GM23338 (cell line): ENCODE measurements around the gene SUCLG1.

Experiments used
- CTCF ChIP-seq, 2 experiments: fragments of 200-600 bp in 1 of 2; sonication (generic) in 1 of 2; conservative IDR thresholded peaks; 2 replicates each; pipeline versions ENCODE4 v1.5.1 to v1.6.1; 2016 to 2017; ENCODE audit warnings: antibody characterized with exemption in 2 of 2, low read depth in 2 of 2, mild to moderate bottlenecking in 2 of 2, moderate library complexity in 1 of 2
- NANOG ChIP-seq: IDR thresholded peaks from 2 replicates; pipeline ENCODE4 v1.6.1; 2016; ENCODE audit warnings: antibody characterized with exemption, borderline replicate concordance
- POLR2AphosphoS5 ChIP-seq: IDR thresholded peaks from 2 replicates; pipeline ENCODE4 v1.6.1; 2016; ENCODE audit warnings: antibody characterized with exemption, low read depth

- TF ChIP-seq CTCF (conservative IDR thresholded peaks at IDR 0.05; ENCODE audit: low read depth in 2 of 2) (no peak), POLR2AphosphoS5 (no peak), NANOG (no peak)
Observed at GRCh38 chr2:84483320-84483719, 24.2 kb upstream of the SUCLG1 start.
